IMR-90 (cell line): ENCODE data around the gene ADD1. TPM values are rescaled to one million over a fixed set of nuclear protein-coding genes. Genes with fewer than 3 reads are reported as not detected.

Experiments used
- ATAC-seq: fragments of 200-7000 bp; cut with Tn5 transposase; 2 replicates; pipeline ENCODE4 v1.9.1; 2020; ENCODE audit warnings: low read depth, mild to moderate bottlenecking, moderate library complexity
- BruUV-seq: library from RNA; stranded (reverse); fragments of 400-500 nt; replicated peaks from 2 replicates; lab custom pipeline; 2021; lab: Mats Ljungman, UMichigan
- CTCF ChIA-PET: fragments of 300-600 bp; formaldehyde crosslinking; extraction: SDS; loops from one replicate; lab custom pipeline; 2021; ENCODE audit warnings: antibody characterized with exemption; lab: Yijun Ruan, JAX
- POLR2A ChIA-PET: fragments of 300-600 bp; sonication (Branson Sonifier 250); formaldehyde crosslinking; loops from one replicate; lab custom pipeline; 2022; ENCODE audit warnings: antibody characterized with exemption; ENCODE audit not compliant: unreplicated experiment; lab: Charles Lee
- DNase-seq: peaks from one replicate; pipeline ENCODE4 v3.0.0; 2013
- H2AFZ ChIP-seq: replicated peaks from 2 replicates; pipeline ENCODE3; 2013; ENCODE audit warnings: low read length, mild to moderate bottlenecking; ENCODE audit not compliant: poor library complexity
- H2AK5ac ChIP-seq: 2 replicates; pipeline ENCODE4 v1.6.1; 2013; ENCODE audit warnings: low read depth, low read length, inconsistent platforms
- H2AK9ac ChIP-seq: replicated peaks from 2 replicates; pipeline ENCODE3; 2013; ENCODE audit warnings: mild to moderate bottlenecking, low read depth, low read length, moderate library complexity; ENCODE audit not compliant: poor library complexity
- H2BK120ac ChIP-seq: 2 replicates; pipeline ENCODE4 v1.6.1; 2013; ENCODE audit warnings: low read depth, low read length, inconsistent platforms
- H2BK15ac ChIP-seq: 3 replicates; pipeline ENCODE4 v1.6.1; 2013; ENCODE audit warnings: low read depth, low read length, inconsistent platforms
- H2BK20ac ChIP-seq: 2 replicates; pipeline ENCODE4 v1.6.1; 2013; ENCODE audit warnings: low read depth, mild to moderate bottlenecking, inconsistent platforms, low read length, moderate library complexity
- H2BK5ac ChIP-seq: 2 replicates; pipeline ENCODE4 v1.6.1; 2013; ENCODE audit warnings: mild to moderate bottlenecking, low read depth, low read length, inconsistent platforms; ENCODE audit not compliant: poor library complexity, severe bottlenecking
- H3K14ac ChIP-seq: replicated peaks from 2 replicates; pipeline ENCODE4 v1.6.1; 2013; ENCODE audit warnings: low read depth, low read length, inconsistent platforms
- H3K18ac ChIP-seq: 2 replicates; pipeline ENCODE4 v1.6.1; 2013; ENCODE audit warnings: low read depth, low read length, control low read depth
- H3K23ac ChIP-seq: 2 replicates; pipeline ENCODE4 v1.6.1; 2013; ENCODE audit warnings: low read depth, low read length, inconsistent platforms
- H3K27ac ChIP-seq: 2 replicates; pipeline ENCODE4 v1.5.1; 2013; ENCODE audit warnings: mild to moderate bottlenecking, control low read depth, low read length; ENCODE audit not compliant: insufficient read depth
- H3K27me3 ChIP-seq: 2 replicates; pipeline ENCODE4 v1.6.1; 2013; ENCODE audit warnings: low read length; ENCODE audit not compliant: control insufficient read depth, insufficient read depth
- H3K36me3 ChIP-seq: 2 replicates; pipeline ENCODE4 v1.6.1; 2013; ENCODE audit warnings: low read length, mixed read lengths; ENCODE audit not compliant: control insufficient read depth, insufficient read depth
- H3K4ac ChIP-seq: 2 replicates; pipeline ENCODE4 v1.6.1; 2013; ENCODE audit warnings: low read depth, low read length, inconsistent platforms
- H3K4me1 ChIP-seq: 2 replicates; pipeline ENCODE4 v1.6.1; 2013; ENCODE audit warnings: low read length, mixed read lengths; ENCODE audit not compliant: control insufficient read depth, insufficient read depth
- H3K4me2 ChIP-seq: 2 replicates; pipeline ENCODE4 v1.6.1; 2013; ENCODE audit warnings: low read depth, mild to moderate bottlenecking, control low read depth, low read length, moderate library complexity
- H3K4me3 ChIP-seq: 2 replicates; pipeline ENCODE4 v1.5.1; 2013; ENCODE audit warnings: low read depth, mild to moderate bottlenecking, control low read depth, low read length, moderate library complexity; ENCODE audit not compliant: insufficient read depth
- H3K56ac ChIP-seq: 2 replicates; pipeline ENCODE4 v1.6.1; 2013; ENCODE audit warnings: low read length, inconsistent platforms; ENCODE audit not compliant: insufficient read depth; ENCODE audit errors: extremely low read depth
- H3K79me1 ChIP-seq, 2 experiments: 2 replicates each; pipeline ENCODE4 v1.6.1; 2013; ENCODE audit warnings: low read length in 2 of 2, inconsistent platforms in 1 of 2, low read depth in 1 of 2
- H3K9ac ChIP-seq: 2 replicates; pipeline ENCODE4 v1.6.1; 2013; ENCODE audit warnings: low read depth, low read length, control low read depth
- H3K9me1 ChIP-seq: 2 replicates; pipeline ENCODE4 v1.6.1; 2013; ENCODE audit warnings: low read length, inconsistent platforms; ENCODE audit not compliant: insufficient read depth
- H3K9me3 ChIP-seq: 2 replicates; pipeline ENCODE4 v1.6.1; 2013; ENCODE audit warnings: low read length; ENCODE audit not compliant: control insufficient read depth, insufficient read depth
- H4K20me1 ChIP-seq: 2 replicates; pipeline ENCODE4 v1.6.1; 2013; ENCODE audit warnings: low read length, inconsistent platforms; ENCODE audit not compliant: insufficient read depth
- H4K5ac ChIP-seq: 2 replicates; pipeline ENCODE4 v1.6.1; 2013; ENCODE audit warnings: mild to moderate bottlenecking, low read depth, low read length, control low read depth
- H4K8ac ChIP-seq, 2 experiments: 2 replicates each; pipeline ENCODE4 v1.6.1; 2013; ENCODE audit warnings: low read depth in 2 of 2, low read length in 2 of 2, control low read depth in 1 of 2, inconsistent platforms in 1 of 2
- H4K91ac ChIP-seq: 2 replicates; pipeline ENCODE4 v1.6.1; 2013; ENCODE audit warnings: low read depth, low read length, inconsistent platforms; ENCODE audit not compliant: insufficient read depth
- BHLHE40 ChIP-seq: fragments of 150-350 bp; IDR thresholded peaks from 2 replicates; pipeline ENCODE4 v1.6.1; 2016; ENCODE audit warnings: mild to moderate bottlenecking, low read depth, low read length
- CEBPB ChIP-seq: IDR thresholded peaks from 2 replicates; pipeline ENCODE4 v1.6.1; 2012; ENCODE audit warnings: low read depth, low read length, improper control_type of control experiment
- CHD1 ChIP-seq: IDR thresholded peaks from 2 replicates; pipeline ENCODE4 v1.6.1; 2012; ENCODE audit warnings: low read depth, low read length, improper control_type of control experiment
- CTCF ChIP-seq: conservative IDR thresholded peaks from 2 replicates; pipeline ENCODE4 v1.5.1; 2012; ENCODE audit warnings: mild to moderate bottlenecking, low read depth, low read length, improper control_type of control experiment
- FOS ChIP-seq: fragments of 150-350 bp; IDR thresholded peaks from 2 replicates; pipeline ENCODE4 v1.6.1; 2016; ENCODE audit warnings: low read depth, low read length
- MAFK ChIP-seq: IDR thresholded peaks from 2 replicates; pipeline ENCODE4 v1.6.1; 2012; ENCODE audit warnings: low read depth, low read length, improper control_type of control experiment
- MAZ ChIP-seq: IDR thresholded peaks from 2 replicates; pipeline ENCODE4 v1.6.1; 2012; ENCODE audit warnings: low read depth, mild to moderate bottlenecking, low read length, improper control_type of control experiment, moderate library complexity, borderline replicate concordance
- MXI1 ChIP-seq: IDR thresholded peaks from 2 replicates; pipeline ENCODE4 v1.6.1; 2012; ENCODE audit warnings: low read depth, mild to moderate bottlenecking, low read length, moderate library complexity, borderline replicate concordance
- NFE2L2 ChIP-seq: fragments of 150-350 bp; IDR thresholded peaks from 2 replicates; pipeline ENCODE4 v1.6.1; 2016; ENCODE audit warnings: low read depth, mild to moderate bottlenecking, low read length
- POLR2A ChIP-seq: IDR thresholded peaks from 2 replicates; pipeline ENCODE4 v1.6.1; 2012; ENCODE audit warnings: mild to moderate bottlenecking, low read depth, low read length
- RAD21 ChIP-seq: IDR thresholded peaks from 2 replicates; pipeline ENCODE4 v1.6.1; 2012; ENCODE audit warnings: low read length, improper control_type of control experiment
- RCOR1 ChIP-seq: IDR thresholded peaks from 2 replicates; pipeline ENCODE4 v1.6.1; 2012; ENCODE audit warnings: mild to moderate bottlenecking, low read length, improper control_type of control experiment; ENCODE audit not compliant: insufficient replicate concordance
- RFX5 ChIP-seq: IDR thresholded peaks from 2 replicates; pipeline ENCODE4 v1.8.0; 2012; ENCODE audit warnings: low read depth, mild to moderate bottlenecking, low read length, moderate library complexity
- SMC3 ChIP-seq: fragments of 150-350 bp; IDR thresholded peaks from 2 replicates; pipeline ENCODE4 v1.6.1; 2016; ENCODE audit warnings: low read depth, mild to moderate bottlenecking, antibody characterized with exemption, low read length, moderate library complexity
- USF2 ChIP-seq: fragments of 150-350 bp; IDR thresholded peaks from 2 replicates; pipeline ENCODE4 v1.6.1; 2017; ENCODE audit warnings: mild to moderate bottlenecking, antibody characterized with exemption, low read length, low read depth
- WGBS, 2 experiments: methylation state at CpG; one replicate each; pipeline versions ENCODE4 v1.1.5 to v1.1.7; 2013; ENCODE audit warnings: missing lambda C conversion rate in 2 of 2; ENCODE audit not compliant: insufficient read length in 1 of 2; ENCODE audit errors: extremely low coverage in 2 of 2; 5-methylcytosine and 5-hydroxymethylcytosine counted together
- dilution Hi-C: fragments of 300-500 bp; cut with HindIII; formaldehyde crosslinking; loops from one replicate; pipeline ENCODE4 v1.14.3; 2018; ENCODE audit warnings: low sequenced_read_pairs; ENCODE audit not compliant: unreplicated experiment
- in situ Hi-C: fragments of 300-500 bp; cut with MboI; formaldehyde crosslinking; loops from 3 replicates; pipeline ENCODE4 v1.14.3; 2019; ENCODE audit warnings: low sequenced_read_pairs, inconsistent platforms, mixed read lengths
- intact Hi-C: fragments of 100-400 bp; cut with micrococcal nuclease; formaldehyde crosslinking; loops from 2 replicates; pipeline ENCODE4 v1.10.0; 2022
- polyA plus RNA-seq, 3 experiments: library from polyadenylated mRNA; depleted of rRNA; stranded (reverse); fragments of >200 nt; gene quantifications; 2 replicates each; pipeline ENCODE4 v1.2.3, GENCODE V29; 2012; ENCODE audit warnings: low replicate concordance in 1 of 3
- total RNA-seq: library from RNA; depleted of rRNA; stranded (reverse); fragments of >200 nt; gene quantifications from 2 replicates; pipeline ENCODE4 v1.2.3, GENCODE V29; 2012
- TF ChIP-seq, protein P1 (sequence below): fragments of 150-350 bp; IDR thresholded peaks from 2 replicates; pipeline ENCODE4 v1.6.1; 2016; ENCODE audit warnings: low read depth, mild to moderate bottlenecking, low read length, moderate library complexity, borderline replicate concordance

The ADD1 gene
- total and polyA plus RNA-seq, 2 of the 4 experiments (the other 2 are of a cell fraction) = 122 to 215 TPM

DNA sequence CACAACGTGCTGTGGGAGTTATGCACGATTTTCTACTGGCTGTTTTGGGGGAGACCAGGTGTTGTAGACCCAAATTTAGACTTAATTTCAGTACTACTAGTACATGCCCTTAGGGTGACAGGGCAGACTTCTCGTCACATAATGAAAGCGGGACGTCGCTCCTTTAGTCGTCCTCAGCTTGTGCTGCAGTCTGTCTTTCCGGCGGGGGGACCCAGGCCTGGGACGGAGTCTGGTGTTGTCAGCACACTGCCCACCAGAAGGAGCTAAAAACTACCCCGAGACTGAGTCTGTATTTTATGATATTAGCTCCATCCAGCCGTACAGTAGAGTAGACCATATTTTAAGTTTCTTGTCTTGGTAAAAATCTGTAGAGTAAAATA is 84.0 kb downstream of the ADD1 start:
- no peak for TF ChIP-seq SMC3
- no peak for TF ChIP-seq MAFK
- no peak for TF ChIP-seq RAD21
- TF ChIP-seq NFE2L2 = no peak
- no peak for TF ChIP-seq CEBPB
- no peak for TF ChIP-seq USF2
- TF ChIP-seq MXI1 = no peak
- TF ChIP-seq BHLHE40 = no peak
- TF ChIP-seq MAZ = no peak
- no peak for TF ChIP-seq CTCF
- TF ChIP-seq POLR2A = no peak
- TF ChIP-seq CHD1 = no peak
- TF ChIP-seq FOS = no peak
- TF ChIP-seq, protein P1, sequence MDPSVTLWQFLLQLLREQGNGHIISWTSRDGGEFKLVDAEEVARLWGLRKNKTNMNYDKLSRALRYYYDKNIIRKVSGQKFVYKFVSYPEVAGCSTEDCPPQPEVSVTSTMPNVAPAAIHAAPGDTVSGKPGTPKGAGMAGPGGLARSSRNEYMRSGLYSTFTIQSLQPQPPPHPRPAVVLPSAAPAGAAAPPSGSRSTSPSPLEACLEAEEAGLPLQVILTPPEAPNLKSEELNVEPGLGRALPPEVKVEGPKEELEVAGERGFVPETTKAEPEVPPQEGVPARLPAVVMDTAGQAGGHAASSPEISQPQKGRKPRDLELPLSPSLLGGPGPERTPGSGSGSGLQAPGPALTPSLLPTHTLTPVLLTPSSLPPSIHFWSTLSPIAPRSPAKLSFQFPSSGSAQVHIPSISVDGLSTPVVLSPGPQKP = no peak
- no peak for TF ChIP-seq RCOR1
- TF ChIP-seq RFX5 = no peak
- no peak overlapping the region for H2BK5ac ChIP-seq
- no peak overlapping the region for H2AFZ ChIP-seq
- no peak for DNase-seq
- H4K8ac ChIP-seq = no peak overlapping the region
- H4K91ac ChIP-seq = no peak overlapping the region
- ChIA-PET POLR2A (no interaction called here), CTCF (no interaction called here)
- no peak overlapping the region for H3K23ac ChIP-seq
- in situ Hi-C loops = no loop called here
- no peak overlapping the region for H3K9ac ChIP-seq
- WGBS, 2 experiments = 100% methylated on average over 4 of the region's 12 CpGs; no CpG with 5 or more reads in 1 of the 2 experiments
- peaks cover 33% of the 10 kb centered on the region; the same call in 1 of the 2 replicates for H4K20me1 ChIP-seq
- H3K4me1 ChIP-seq = peaks cover 4% of the 10 kb centered on the region; the same call in 1 of the 2 replicates
- H3K56ac ChIP-seq = no peak overlapping the region
- intact Hi-C loops = no loop called here
- H3K36me3 ChIP-seq = peaks cover 87% of the 10 kb centered on the region
- H3K27me3 ChIP-seq = no peaks in the 10 kb centered on the region
- H3K14ac ChIP-seq = no peak overlapping the region
- H3K18ac ChIP-seq = no peak overlapping the region
- H4K5ac ChIP-seq = no peak overlapping the region
- ATAC-seq = no peak
- no peak overlapping the region for H2BK15ac ChIP-seq
- H2AK5ac ChIP-seq = no peak overlapping the region
- H3K4me2 ChIP-seq = no peak overlapping the region
- no peak overlapping the region for H3K4ac ChIP-seq
- no peak overlapping the region for H2BK120ac ChIP-seq
- no peaks in the 10 kb centered on the region for H3K9me3 ChIP-seq
- H2BK20ac ChIP-seq = no peak overlapping the region
- H3K27ac ChIP-seq = no peak overlapping the region
- dilution Hi-C loops = no loop called here
- H3K9me1 ChIP-seq = peaks cover 12% of the 10 kb centered on the region; the same call in 1 of the 2 replicates
- no peak overlapping the region for H2AK9ac ChIP-seq
- no peak overlapping the region for H3K4me3 ChIP-seq
- no TSS peak for BruUV-seq
- H3K79me1 ChIP-seq = peaks cover 11 to 57% of the 10 kb centered on the region in 2 experiments; a peak in 3 of 4 replicates
